GM18498 (cell line): ENCODE data around the gene LONP2.
"Not testable (repeated sequence)": the region's sequence is repeated elsewhere in the genome, so short reads cannot be mapped to it uniquely, and the experiment has no call there.

Experiments
- ATAC-seq: cut with Tn5 transposase; IDR thresholded peaks from one replicate; pipeline ENCODE4 v1.9.1; 2021; ENCODE audit warnings: mild to moderate bottlenecking, moderate library complexity; ENCODE audit not compliant: unreplicated experiment

The LONP2 gene

GRCh38 chr16:48284772-48285409 is 40.8 kb downstream of the LONP2 start:
- ATAC-seq, result peak; percentile 75

- no peak for ATAC-seq
Observed at GRCh38 chr16:48287239-48287638, 43.1 kb downstream of the LONP2 start.

- ATAC-seq, result no peak
Observed at GRCh38 chr16:48291303-48291702, 47.2 kb downstream of the LONP2 start.

GRCh38 chr16:48291754-48292153 is 47.7 kb downstream of the LONP2 start:
- ATAC-seq, result no peak

GRCh38 chr16:48292452-48292851 is 48.4 kb downstream of the LONP2 start:
- no peak for ATAC-seq

GRCh38 chr16:48294724-48295123 is 50.6 kb downstream of the LONP2 start:
- ATAC-seq, result no peak

- no peak for ATAC-seq
Observed at GRCh38 chr16:48295488-48296281, 51.6 kb downstream of the LONP2 start.

- ATAC-seq, result no peak
Observed at GRCh38 chr16:48299471-48299870, 55.4 kb downstream of the LONP2 start.

GRCh38 chr16:48300391-48300856 is 56.3 kb downstream of the LONP2 start:
- ATAC-seq, result no peak

- no peak for ATAC-seq
Observed at GRCh38 chr16:48308535-48308934, 64.4 kb downstream of the LONP2 start.

GRCh38 chr16:48310908-48311641 is 67.0 kb downstream of the LONP2 start:
- ATAC-seq, result no peak

- ATAC-seq, result not testable (repeated sequence)
Observed at GRCh38 chr16:48313905-48314304, 69.8 kb downstream of the LONP2 start.

- ATAC-seq, result no peak
Observed at GRCh38 chr16:48317026-48317425, 72.9 kb downstream of the LONP2 start.

- ATAC-seq, result no peak
Observed at GRCh38 chr16:48317614-48318315, 73.7 kb downstream of the LONP2 start.

GRCh38 chr16:48318630-48319029 is 74.5 kb downstream of the LONP2 start:
- ATAC-seq, result no peak

GRCh38 chr16:48321317-48322036 is 77.4 kb downstream of the LONP2 start:
- no peak for ATAC-seq

- ATAC-seq, result no peak
Observed at GRCh38 chr16:48323783-48324775, 80.0 kb downstream of the LONP2 start.

GRCh38 chr16:48326915-48327314 is 82.8 kb downstream of the LONP2 start:
- ATAC-seq, result no peak

- ATAC-seq, result no peak
Observed at GRCh38 chr16:48329138-48329537, 85.0 kb downstream of the LONP2 start.
